NCI-H69 (cell line): ENCODE data around the gene PLA2G4E.
A peak's percentile ranks its signal among the peaks of the same experiment; 100 is the strongest.

ENCODE experiments used
- DNase-seq: peaks from one replicate; lab custom pipeline; 2025; lab: John Stamatoyannopoulos, UW

PLA2G4E gene

GRCh38 chr15:41992803-41993190 lies 28.0 kb downstream of the PLA2G4E start:
- DNase-seq: no peak

- no peak for DNase-seq
Observed at GRCh38 chr15:41992151-41992802, 28.6 kb downstream of the PLA2G4E start.

DNA sequence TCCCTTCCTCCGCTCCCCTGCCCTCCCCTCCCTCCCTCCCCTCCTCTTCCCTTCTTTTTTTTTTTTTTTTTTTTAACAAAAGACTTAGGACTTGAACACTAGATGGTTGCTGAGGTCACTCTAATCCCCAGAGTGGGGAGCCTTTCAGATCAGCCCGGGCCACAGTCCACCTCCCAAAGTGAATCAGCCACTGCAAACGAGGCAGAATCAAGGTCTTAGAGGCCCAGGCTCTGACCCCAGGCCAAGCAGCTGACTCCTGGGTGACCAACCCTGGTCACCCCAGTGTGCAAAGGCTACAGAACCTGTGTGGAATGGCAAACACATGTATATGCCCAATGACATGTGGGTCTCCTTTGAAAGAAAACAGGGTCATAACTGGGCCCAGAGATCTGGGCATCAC lies 30.2 kb downstream of the PLA2G4E start:
- DNase-seq: no peak

- no peak for DNase-seq
Observed at GRCh38 chr15:41990243-41990605, 30.6 kb downstream of the PLA2G4E start.

DNA sequence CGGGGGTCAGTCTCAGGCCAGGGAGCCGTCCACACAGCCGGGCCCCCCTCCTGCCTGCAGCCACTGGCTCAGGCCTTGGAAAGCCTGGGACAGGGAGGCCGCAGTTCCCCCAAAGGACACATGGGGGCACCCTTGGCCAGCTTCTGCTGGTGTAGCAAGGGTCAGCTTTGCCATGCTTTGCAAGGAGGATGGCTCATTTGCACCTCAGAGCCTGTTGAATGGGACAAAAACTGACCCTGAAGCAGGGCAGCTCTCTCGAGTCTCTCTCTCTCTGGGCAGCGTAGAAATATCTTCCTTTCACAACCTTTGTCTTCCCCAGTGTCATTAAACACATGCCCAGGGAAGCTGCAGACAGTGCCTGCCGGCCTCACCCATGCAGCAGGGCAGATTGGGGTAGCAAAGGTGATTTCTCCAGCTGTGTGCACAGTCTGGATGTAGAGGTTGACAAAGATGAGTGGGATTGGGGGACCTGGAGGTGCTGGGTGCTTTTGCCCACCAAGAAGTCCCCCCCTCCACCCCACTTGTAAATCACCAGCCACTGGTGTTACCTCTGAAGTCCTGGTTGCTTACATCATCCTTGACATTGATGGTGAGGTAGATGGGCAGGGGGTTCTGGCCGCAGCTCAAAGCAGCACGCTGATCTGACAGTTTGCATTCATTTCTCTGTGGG lies 31.1 kb downstream of the PLA2G4E start:
- peak; percentile 48 for DNase-seq

DNA sequence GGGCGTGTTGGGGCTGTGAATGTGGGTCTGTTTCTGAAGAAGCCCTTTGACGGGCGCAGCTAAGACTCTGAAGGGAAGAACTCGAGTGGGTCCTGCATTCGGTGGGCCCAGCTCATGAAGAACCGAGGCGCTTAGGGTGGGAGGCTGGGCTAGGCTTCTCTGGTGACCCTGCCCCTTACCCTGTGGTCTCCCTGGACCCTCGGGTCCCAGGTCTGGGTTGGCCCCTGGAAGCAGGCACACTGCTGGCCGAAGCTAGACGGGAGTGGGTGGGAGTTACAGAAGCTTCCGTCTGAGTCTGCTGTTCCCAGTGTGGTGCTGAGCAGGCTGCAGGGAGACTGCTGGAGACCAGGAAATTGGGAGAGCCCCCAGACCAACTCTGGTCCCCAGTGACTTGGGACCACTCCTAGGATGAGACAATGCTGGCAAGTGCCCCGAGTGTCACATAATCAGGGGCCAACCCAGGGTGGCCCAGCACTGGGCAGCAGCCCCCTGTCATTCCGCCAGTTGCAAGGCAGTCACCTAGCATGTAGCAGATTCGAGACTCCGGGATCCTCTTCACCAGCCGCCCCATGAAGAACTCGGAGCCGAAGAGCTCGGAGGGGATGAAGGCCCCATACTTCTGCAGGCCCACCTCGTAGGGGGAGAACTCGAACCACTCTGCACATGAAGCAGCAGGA lies 31.8 kb downstream of the PLA2G4E start:
- DNase-seq: no peak

DNA sequence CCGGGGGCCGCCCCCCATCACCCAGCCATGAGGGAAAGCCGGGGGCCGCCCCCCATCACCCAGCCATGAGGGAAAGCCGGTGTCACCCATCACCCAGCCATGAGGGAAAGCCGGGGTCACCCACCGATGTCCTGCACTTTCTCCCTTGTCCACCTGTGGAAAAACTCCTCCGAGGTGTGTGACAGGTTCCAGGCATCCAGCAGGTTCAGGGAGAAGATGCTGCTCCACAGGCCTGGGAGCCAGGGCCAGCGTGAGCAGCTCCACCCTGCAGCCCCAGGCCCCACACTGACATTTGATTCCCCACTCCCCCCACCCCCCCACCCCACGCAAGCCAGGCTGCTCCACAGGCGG lies 32.9 kb downstream of the PLA2G4E start:
- no peak for DNase-seq

GRCh38 chr15:41987246-41987924 lies 33.5 kb downstream of the PLA2G4E start:
- DNase-seq: no peak

DNA sequence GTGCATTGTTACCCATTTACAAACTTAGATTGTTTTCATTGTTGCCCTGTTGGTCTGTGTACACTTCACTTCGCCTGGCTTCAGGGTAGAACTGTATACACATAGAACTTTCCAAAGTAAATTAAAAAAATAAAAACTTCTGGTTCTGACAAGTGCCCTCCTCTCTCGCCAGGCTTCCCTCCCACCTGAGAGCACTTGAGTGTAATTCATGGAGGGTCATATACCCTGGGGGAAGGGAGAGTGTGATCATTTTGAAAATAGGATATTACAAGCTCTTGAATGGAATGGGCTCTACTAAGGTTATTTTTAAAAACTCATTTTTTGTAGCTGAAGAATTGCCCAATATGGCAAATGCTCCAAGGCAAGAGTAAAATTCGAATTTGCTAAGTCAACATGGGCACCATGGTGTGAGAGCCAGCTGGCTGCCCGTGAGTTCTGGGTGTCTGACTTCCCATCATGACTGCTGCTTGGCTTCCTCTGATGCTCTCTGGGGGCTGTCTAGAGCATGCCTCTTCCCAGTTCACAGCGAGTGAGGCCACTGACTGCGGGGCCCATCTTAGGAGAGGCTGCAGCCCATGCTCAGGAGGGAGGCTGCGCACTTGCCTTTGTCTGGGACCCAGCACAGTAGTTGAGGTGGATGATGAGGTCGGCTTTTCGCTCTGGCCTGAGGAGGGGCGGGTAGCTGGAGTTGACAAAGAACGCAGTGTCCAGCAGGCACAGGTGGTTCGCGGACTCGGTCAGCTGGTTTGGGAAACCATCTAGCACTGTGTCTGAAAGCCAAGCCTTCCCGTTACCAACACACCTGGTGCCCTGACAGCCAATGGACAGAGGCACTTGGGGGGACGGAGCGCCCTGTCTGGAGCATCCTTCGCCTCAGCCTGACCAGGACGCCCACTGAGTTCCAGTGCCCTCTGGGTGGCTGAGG lies 35.3 kb downstream of the PLA2G4E start:
- no peak for DNase-seq

DNA sequence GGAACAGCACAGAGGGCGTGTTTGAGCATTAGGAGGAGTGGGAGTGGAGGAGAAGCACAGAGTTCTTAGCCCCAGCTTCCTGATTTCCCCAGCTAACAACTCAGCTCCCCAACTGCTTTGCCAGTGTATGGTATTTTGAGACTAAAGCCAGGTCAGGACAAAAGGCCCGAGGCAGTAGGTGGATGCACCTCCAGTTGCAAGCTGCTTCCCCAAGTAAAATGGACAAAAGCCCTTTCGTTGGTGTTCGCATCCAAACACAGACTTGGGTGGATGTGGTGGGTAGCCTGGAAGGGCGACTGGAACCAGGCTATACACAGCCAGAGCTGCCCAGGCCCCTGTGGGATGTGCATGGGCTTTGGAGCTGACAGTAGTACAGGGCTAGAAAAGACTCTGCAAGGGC lies 36.2 kb downstream of the PLA2G4E start:
- DNase-seq: no peak

DNA sequence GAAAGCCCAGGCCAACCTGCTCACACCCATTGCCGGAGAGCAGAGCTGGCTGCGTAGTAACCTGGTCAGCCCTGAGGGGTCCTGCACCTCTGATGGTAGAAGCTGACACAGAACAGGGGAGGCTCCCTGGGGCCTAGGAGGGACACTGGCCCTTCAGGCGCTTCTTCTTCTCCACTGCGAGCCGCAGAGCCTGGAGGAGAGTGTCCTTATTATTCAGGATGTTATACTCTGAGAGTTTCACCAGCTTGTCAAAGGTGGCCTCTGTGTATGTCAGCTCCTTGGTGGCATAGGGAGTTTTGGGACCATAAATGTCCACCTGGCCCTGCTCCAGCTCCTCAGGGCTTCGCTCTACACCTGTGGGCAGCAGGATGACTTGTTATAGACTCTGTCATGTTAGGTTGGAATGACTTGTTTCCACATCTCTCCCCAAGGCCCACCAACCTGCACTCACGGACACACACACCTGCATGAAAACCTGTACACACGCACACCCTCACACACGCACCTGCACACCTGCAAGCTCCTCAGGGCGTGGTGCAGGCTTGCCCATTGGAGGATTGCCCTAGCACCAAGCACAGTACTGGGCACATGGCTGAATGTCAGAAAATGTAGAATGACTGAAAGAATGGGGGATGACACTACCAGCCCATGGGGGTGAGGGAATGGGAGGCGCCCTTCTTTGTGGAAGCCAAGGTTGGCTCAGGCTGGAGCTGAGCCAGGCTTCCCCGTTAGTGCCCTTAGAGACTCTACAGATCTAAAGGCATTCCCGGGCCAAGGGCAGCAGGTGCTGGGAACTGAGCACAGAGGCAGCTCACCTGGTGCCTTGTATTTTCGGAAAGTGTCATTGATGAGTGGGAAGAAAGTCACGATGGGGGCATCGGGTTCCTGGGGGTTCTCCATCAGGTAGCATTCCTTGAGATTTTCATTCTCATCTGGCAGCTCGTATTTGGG lies 36.9 kb downstream of the PLA2G4E start:
- DNase-seq: no peak

- no peak for DNase-seq
Observed at GRCh38 chr15:41983221-41983620, 37.6 kb downstream of the PLA2G4E start.

DNA sequence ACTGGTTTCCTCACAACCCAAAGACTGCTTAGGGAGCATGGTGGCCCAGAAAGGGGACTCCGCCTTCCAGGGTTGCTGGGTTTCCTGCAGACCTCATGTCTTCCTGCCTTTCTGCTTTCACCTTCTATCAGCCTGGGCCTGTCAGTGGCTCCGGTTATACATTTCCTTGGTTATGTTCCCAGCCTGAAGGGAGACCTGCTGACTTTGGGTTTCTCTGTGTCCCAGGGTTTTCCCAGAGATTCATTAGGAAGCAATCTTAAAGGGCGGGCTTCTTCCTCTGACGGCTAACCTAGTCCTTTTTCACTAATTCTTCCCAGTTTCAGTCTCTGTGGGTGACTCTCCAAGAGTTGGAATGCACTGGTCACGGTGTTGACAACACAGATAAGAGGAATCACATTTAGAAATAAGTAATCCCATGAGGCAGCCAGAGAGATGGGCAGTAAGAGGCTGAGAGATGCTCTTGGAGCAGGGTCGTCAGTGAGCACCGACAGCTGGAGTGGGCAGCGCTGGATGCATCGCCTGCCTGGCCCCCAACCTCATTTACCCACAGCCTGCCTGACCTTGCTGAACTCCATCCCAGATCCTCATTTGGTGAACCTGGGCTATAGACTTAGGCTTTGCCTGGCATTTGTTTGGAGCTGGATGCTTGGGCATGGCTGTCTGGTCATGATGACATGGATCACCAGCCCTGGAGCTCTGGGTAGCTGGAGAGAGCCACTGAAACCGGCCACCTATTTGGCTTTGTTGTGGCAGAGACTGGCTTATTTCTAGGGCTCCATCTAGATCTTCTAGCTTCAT lies 38.5 kb downstream of the PLA2G4E start:
- no peak for DNase-seq

DNA sequence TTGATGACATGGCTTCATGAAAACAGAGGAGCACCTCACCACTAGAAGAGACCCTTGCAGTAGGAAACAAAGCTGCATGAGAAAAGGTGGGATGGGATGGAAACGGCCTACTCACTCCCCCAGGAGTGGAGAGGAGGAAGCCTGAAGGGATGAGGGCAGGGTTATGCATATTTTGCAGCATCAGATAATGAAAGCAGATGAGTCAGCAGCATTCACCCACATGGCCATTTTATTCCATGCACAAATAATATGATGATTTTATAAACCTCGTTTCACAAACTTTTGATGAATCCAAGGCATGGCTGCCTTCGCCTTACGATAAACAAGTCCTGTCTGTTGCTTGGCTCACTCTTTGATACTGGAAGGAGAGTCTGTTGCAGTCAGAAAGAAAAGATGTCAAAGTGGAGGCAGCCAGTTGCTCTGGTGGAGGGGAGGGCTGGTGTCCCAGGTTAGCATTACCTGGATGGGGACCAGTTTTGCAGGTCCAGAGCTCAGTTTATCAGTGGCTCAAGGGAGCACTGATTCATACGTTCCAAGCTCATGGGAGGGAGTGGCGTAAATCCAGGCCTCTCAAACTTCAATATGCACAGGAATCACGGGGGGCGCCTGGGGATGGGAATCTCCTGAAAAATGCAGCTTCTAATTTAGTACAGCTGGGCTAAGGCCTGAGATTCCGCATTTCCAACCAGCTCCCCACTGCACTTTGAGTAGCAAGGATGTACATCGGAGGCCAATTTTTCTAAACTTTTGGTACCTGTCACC lies 39.3 kb downstream of the PLA2G4E start:
- DNase-seq: no peak

DNA sequence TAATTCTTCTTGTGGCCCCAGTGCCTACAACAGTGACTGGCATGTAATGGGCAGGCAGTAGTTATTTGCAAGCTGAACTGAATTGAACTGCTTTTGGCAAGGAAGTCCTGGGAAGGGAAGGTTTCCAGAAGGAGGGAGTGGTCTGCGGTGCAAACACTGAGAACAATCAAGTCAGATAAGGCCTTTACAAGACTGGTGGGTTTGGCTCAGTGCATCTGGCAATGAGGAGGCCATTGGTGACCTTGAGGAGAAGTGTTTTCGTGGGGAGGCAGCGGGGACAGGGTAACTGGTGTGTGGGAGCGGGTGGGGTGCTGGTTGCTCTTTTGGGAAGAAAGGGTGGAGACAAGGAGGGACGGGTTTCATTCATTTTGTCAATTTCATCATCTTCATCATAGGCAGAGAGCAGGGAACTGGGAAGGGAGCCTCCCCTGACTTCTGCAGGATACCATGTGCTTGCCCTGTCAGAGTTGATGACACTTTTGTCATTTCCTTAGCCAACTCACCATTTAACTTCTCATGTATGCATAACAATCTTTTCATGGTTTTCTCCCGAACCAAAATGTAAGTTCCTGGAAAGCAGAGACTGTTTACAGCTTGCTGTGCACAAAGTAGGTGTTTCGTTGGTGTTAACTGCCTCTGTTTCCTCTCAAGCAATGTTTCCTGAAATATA lies 40.1 kb downstream of the PLA2G4E start:
- no peak for DNase-seq

- no peak for DNase-seq
Observed at GRCh38 chr15:41979493-41980266, 41.2 kb downstream of the PLA2G4E start.

GRCh38 chr15:41978534-41978933 lies 42.3 kb downstream of the PLA2G4E start:
- no peak for DNase-seq
